Liver (tissue), 2 donors: ENCODE results near the gene AKR1B15.

Source experiments
- TF ChIP-seq, protein P1 (sequence below): fragments of 150-350 bp; IDR thresholded peaks from 2 replicates; pipeline ENCODE4 v1.5.1; 2017; ENCODE audit warnings: improper control_type of control experiment, low read depth, low read length; ENCODE audit not compliant: missing input control
- TF ChIP-seq, protein P2 (sequence below): IDR thresholded peaks from 2 replicates; pipeline ENCODE4 v1.6.1; 2016; ENCODE audit warnings: antibody characterized with exemption
- donor health status: healthy.

GRCh38 chr7:134534633-134535032 is 14.3 kb upstream of the AKR1B15 start:
- TF ChIP-seq, protein P1, sequence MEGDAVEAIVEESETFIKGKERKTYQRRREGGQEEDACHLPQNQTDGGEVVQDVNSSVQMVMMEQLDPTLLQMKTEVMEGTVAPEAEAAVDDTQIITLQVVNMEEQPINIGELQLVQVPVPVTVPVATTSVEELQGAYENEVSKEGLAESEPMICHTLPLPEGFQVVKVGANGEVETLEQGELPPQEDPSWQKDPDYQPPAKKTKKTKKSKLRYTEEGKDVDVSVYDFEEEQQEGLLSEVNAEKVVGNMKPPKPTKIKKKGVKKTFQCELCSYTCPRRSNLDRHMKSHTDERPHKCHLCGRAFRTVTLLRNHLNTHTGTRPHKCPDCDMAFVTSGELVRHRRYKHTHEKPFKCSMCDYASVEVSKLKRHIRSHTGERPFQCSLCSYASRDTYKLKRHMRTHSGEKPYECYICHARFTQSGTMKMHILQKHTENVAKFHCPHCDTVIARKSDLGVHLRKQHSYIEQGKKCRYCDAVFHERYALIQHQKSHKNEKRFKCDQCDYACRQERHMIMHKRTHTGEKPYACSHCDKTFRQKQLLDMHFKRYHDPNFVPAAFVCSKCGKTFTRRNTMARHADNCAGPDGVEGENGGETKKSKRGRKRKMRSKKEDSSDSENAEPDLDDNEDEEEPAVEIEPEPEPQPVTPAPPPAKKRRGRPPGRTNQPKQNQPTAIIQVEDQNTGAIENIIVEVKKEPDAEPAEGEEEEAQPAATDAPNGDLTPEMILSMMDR = no peak
- TF ChIP-seq, protein P2, sequence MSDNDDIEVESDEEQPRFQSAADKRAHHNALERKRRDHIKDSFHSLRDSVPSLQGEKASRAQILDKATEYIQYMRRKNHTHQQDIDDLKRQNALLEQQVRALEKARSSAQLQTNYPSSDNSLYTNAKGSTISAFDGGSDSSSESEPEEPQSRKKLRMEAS = no peak
